ENCODE measurements around the gene IHH. TPM values are rescaled to one million over a fixed set of nuclear protein-coding genes. Genes with fewer than 3 reads are reported as not detected.

IHH gene
- total RNA-seq, 4 donors from 2014 or later = not detected

- Histone ChIP-seq H3K36me3 (peaks cover 28 to 65% (median 40%) of the 10 kb centered on the region in 4 donors), H3K27me3 (no peaks in the 10 kb centered on the region), H3K4me3 (no peak overlapping the region), H3K4me1 (no peaks in the 10 kb centered on the region), H3K9me3 (no peaks in the 10 kb centered on the region), H3K27ac (replicated peaks in 1 of 4) (no peak overlapping the region)
- intact Hi-C loops (cut with DNase I) = no loop called here
- TF ChIP-seq, protein P1, sequence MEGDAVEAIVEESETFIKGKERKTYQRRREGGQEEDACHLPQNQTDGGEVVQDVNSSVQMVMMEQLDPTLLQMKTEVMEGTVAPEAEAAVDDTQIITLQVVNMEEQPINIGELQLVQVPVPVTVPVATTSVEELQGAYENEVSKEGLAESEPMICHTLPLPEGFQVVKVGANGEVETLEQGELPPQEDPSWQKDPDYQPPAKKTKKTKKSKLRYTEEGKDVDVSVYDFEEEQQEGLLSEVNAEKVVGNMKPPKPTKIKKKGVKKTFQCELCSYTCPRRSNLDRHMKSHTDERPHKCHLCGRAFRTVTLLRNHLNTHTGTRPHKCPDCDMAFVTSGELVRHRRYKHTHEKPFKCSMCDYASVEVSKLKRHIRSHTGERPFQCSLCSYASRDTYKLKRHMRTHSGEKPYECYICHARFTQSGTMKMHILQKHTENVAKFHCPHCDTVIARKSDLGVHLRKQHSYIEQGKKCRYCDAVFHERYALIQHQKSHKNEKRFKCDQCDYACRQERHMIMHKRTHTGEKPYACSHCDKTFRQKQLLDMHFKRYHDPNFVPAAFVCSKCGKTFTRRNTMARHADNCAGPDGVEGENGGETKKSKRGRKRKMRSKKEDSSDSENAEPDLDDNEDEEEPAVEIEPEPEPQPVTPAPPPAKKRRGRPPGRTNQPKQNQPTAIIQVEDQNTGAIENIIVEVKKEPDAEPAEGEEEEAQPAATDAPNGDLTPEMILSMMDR (IDR thresholded peaks at IDR 0.05) = peak in 2 of 3 experiments; percentile 27 to 44
- TF ChIP-seq EP300 (IDR thresholded peaks at IDR 0.05) = no peak
- 61% methylated on average over 13 of the region's 14 CpGs for WGBS
- DNase-seq (ENCODE audit: extremely low spot score) = no peak
Observed at GRCh38 chr2:219073413-219074129, 12.8 kb upstream of the IHH start.

DNA sequence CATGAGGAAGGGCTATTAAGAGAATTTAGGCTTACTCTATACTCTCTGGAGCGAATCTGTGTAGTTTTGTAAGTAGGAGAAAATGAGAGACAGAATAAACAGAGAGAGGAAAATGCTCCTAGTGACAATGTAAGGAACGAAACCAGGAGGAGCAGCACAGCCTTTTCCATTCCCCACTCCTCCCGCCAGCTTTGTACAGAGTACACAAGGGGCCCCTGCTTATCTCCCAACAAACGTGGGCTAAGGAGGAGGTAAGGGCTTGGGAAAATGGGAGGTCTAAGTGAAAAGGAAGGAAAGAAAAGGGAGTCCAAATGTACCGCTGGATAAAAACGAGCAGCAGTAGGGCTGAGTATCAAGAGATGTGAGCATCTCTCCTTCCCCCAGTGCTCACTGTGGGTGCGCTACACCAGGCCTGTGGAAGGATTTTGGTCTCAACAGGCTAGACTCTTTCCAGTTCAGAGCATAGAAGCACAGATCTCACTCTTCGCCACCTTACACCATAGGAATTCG, 12.1 kb upstream of the IHH start:
- TF ChIP-seq POLR2AphosphoS5 (IDR thresholded peaks at IDR 0.05) = no peak
- no peak for TF ChIP-seq POLR2A (IDR thresholded peaks at IDR 0.05; ENCODE audit: low read depth)
- TF ChIP-seq EP300 (IDR thresholded peaks at IDR 0.05) = no peak
- TF ChIP-seq, protein P1 (IDR thresholded peaks at IDR 0.05) = no peak
- Histone ChIP-seq H3K4me1 (no peaks in the 10 kb centered on the region), H3K27ac (replicated peaks in 1 of 4) (no peak overlapping the region), H3K36me3 (peaks cover 26 to 62% (median 38%) of the 10 kb centered on the region in 4 donors), H3K9me3 (no peaks in the 10 kb centered on the region), H3K27me3 (no peaks in the 10 kb centered on the region), H3K4me3 (no peak overlapping the region)
- intact Hi-C loops (cut with DNase I) = no loop called here
- DNase-seq (ENCODE audit: extremely low spot score) = no peak
- 90% methylated on average over 9 of the region's 9 CpGs for WGBS

- intact Hi-C loops (cut with DNase I) = no loop called here
- no peak for TF ChIP-seq POLR2A (IDR thresholded peaks at IDR 0.05; ENCODE audit: low read depth)
- no peak for TF ChIP-seq EP300 (IDR thresholded peaks at IDR 0.05)
- TF ChIP-seq POLR2AphosphoS5 (IDR thresholded peaks at IDR 0.05) = no peak
- TF ChIP-seq, protein P1 (IDR thresholded peaks at IDR 0.05) = no peak
- Histone ChIP-seq H3K36me3 (peaks cover 14 to 46% (median 23%) of the 10 kb centered on the region in 4 donors), H3K4me3 (no peak overlapping the region), H3K27ac (replicated peaks in 1 of 4) (no peak overlapping the region), H3K9me3 (no peaks in the 10 kb centered on the region), H3K27me3 (no peaks in the 10 kb centered on the region), H3K4me1 (no peaks in the 10 kb centered on the region)
- WGBS = 87% methylated on average over 6 of the region's 6 CpGs
- no peak for DNase-seq (ENCODE audit: extremely low spot score)
Observed at GRCh38 chr2:219071131-219071816, 10.6 kb upstream of the IHH start.

- no peaks in the 10 kb centered on the region for H3K9me3 ChIP-seq
- TF ChIP-seq POLR2A (IDR thresholded peaks at IDR 0.05; ENCODE audit: low read depth) (no peak), EP300 (IDR thresholded peaks at IDR 0.05) (no peak), POLR2AphosphoS5 (IDR thresholded peaks at IDR 0.05) (no peak)
- TF ChIP-seq, protein P1 (IDR thresholded peaks at IDR 0.05) = no peak
- H3K27me3 ChIP-seq = peaks cover 0 to 40% (median 17%) of the 10 kb centered on the region in 4 donors
- no peak for DNase-seq (ENCODE audit: extremely low spot score)
- intact Hi-C loops (cut with DNase I) = no loop called here
- peaks cover 8 to 10% (median 9%) of the 10 kb centered on the region in 4 donors for H3K4me1 ChIP-seq
- H3K27ac ChIP-seq (replicated peaks in 1 of 4) = no peak overlapping the region
- H3K4me3 ChIP-seq = no peak overlapping the region
- H3K36me3 ChIP-seq = no peaks in the 10 kb centered on the region
- WGBS = 87% methylated on average over 1 of the region's 1 CpG
Observed at GRCh38 chr2:219065484-219065883, 4.8 kb upstream of the IHH start.

All from esophagus muscularis mucosa (tissue), 4 donors.